Activated CD4-positive, CD25-positive, alpha-beta regulatory T cell treated with anti-CD3 and anti-CD28 coated beads, Interleukin-2, amount 50 U/mL, for 24 hours (primary cell): Measurements from ENCODE around the gene PLAC8.

Source experiments
- ATAC-seq, 2 donors: fragments of 150-1000 bp; cut with Tn5 transposase; one replicate each; pipeline ENCODE4 v1.10.0; 2021; ENCODE audit warnings: mild to moderate bottlenecking in 1 of 2, moderate library complexity in 1 of 2

Gene PLAC8, protein sequence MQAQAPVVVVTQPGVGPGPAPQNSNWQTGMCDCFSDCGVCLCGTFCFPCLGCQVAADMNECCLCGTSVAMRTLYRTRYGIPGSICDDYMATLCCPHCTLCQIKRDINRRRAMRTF

DNA sequence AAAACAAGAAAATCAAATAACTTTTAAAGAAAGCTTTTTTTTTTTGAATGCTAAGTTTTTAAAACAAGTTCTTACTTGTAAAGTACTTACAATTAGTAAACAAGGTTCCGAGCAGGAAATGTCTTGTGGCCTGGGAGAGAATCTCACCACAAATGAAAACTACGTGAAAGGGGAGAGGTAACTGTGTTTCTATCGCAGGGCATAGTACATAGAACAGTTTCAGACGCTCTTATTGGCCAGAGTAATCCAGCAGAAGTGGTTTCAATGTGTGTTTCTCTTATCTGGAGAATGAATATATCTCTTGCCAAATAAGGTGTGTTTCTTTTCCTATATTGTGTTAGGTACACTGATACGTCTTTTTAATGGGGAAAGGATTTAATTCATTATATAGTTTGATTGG lies at the start of gene PLAC8:
Gene PLAC8, minus strand, starts transcription at position 154 of the 400 bp plus-strand sequence. CDS start 6,808 bp downstream, outside the sequence.
- peak in 1 of 2 donors; percentile 16 for ATAC-seq

DNA sequence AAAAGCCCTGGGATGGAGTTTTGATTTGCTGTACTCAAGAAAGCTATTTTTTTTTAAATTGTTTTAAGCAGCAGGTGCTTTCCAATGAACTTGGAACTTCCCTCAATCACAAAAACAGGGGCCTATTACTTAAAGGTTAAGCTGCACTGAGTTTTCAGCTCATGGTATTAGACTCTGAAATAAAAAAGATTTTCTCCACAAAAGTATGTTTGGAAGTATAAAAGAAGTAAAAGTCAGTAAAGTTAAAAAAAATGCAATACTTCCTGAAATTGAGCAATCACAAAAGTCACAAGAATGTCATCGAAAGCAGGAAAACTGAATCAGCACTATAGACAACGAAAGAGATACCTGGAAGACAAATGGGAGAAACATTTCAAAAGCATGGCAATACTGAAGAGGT lies 38.9 kb upstream of the PLAC8 start:
- ATAC-seq = no peak

DNA sequence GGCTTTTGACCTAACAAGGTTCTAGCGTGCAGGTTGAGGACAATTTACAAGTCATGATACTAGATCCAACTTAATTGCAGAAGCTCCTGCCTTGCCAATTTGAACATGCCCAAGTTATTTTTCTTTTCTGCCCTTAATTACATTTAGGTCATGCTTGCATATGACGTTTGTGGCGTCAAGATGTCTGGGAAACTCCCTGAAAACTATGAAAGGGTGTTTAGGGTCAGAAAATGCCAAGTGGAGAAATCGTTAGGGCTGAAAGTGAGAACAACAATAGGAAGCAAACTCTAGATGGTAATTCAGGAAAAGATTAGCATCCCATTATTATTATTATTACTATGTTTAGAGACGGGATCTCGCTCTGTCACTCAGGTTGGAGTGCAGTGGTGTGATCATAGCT lies 38.2 kb upstream of the PLAC8 start:
- ATAC-seq = no peak

DNA sequence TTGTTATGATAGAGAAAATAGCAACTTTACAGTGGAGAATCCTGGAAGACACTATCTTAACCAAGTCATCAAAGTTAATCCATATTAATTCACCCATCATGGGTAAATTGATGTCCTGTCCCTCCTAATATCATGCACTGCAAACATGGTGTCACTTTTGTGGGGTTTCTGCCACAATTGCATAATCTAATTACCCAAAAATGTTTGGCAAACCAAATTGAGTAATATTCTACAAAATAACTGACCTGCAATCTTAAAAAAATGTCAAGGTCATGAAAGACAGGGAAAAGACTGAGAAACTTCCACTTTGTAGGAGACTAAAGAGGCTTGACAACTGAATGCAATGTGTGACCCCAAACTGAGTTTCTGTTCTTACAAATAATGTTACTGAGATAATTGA lies 37.1 kb upstream of the PLAC8 start:
- no peak for ATAC-seq

DNA sequence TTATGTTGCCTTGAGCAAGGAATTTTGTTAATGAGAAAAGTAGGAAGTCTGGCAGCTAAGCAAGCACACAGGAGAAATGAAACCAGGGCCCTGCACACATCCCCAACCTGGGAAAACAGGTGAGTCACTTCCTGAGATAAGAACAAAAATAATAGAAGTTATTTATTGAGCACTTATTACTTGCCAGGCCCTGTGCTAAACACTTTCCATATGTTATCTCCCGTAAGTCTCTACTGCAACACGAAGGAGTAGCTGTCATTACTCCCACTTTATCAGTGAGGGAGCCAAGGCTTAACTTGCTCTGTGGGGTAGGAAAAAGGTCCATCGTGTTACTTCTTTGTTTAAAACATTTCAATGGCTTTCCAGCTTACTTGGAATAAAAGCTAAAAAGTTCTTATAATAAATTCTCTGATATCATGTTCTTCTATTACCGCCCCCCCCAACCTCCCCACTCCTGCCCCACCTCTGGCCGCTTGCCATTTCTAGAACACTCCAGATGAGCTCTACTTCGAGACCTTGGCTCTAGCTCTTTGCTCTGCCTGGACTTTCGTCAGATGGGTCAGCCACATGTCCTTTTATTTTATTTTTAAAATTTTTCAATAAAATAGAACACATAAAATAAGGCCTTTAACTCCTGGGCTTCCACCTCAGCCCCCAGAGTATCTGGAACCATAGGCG lies 36.3 kb upstream of the PLAC8 start:
- no peak for ATAC-seq

DNA sequence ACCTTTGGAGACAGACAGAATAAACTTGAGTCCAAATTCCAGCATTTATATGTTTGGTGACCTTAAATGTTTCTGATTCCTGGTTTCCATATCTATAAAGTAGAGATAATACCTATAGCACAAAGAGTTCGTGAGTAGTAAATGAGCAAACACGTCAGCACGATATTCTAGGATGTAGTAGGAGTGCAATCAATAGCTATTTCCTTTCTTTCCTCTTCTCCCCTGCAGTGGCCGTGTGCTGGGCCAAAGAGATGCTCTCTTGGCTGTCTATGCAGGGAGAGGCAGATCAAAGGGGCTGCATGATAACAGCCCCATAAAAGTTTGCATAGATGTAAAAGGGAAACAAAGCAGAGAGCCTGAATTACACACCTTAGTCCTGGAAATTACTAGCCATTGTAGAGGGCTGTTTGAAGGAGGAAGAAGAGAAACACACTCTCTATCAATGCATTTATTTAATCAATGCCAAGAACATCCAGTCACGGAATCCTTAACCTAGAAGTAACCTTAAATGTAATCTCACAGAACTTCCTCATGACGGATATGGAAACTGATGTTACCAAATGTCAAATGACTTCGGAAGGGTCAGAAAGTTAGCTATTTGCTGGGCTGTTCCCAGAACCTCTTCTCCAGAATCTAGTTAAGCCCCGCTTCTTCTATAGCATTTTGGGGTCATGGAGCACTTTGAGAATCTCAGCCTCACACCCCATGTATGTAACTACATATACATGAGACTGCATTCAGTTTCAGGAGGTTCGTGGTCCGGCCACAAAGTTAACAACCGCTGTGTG lies 35.5 kb upstream of the PLAC8 start:
- no peak for ATAC-seq

DNA sequence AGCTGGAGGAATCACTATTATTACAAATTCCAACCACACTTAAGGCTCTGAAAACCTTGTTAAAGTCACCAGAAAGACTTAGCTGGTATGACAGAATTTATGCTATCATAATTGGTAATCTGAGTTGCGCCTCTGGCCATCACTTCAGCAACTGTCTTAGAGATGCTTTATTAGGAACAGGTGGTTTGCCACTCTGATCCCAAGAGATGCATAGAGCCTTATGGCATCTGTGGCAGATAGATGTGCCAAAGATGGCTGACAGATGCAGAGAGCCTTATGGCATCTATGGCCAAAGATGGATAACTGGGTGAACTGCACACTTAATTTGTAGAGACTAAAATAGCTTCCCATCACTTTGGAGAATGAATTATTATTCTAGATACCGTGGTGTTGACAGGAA lies 32.3 kb upstream of the PLAC8 start:
- no peak for ATAC-seq

DNA sequence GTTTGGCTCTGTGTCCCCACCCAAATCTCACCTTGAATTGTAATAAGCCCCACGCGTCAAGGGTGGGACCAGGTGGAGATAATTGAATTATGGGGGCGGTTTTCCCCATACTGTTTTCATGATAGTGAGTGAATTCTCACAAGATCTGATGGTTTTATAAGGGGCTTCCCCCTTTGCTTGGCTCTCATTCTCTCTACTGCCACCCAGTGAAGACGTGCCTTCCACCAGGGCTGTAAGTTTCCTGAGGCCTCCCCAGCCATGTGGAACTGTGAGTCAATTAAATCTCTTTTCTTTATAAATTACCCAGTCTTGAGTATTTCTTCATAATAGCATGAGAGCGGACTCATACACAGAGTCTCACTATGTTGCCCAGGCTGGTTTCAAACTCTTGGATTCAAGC lies 31.2 kb upstream of the PLAC8 start:
- ATAC-seq = peak; percentile 43 to 55

DNA sequence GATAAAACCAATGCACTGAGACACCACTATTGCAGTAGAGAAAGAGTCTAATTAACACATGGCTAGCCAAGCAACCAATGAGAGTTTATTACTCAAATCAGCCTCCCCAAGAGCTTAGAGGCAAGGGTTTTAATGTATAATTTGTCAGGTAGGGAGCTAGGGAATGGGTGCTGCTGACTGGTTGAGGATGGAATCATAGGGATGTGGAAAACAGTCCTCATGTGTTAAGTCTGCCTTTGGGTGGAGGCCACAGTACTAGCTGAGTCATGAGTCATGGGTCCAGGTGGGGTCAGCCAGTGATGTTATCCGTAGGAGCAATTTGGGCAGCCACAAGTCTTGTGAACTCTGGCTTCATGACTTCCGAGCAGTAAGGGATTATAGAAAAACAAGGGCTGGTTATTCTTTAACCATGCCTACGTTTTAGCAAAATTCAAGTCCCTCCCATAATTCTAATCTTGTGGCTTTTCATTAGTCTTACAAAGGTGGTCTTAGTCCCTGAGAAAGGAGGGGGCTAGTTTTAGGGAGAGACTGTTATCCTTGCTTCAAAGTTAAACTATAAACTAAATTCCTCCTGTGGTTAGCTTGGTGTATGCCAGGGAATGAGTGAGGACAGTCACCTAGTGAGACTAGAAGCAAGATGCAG lies 25.1 kb upstream of the PLAC8 start:
- ATAC-seq = no peak

DNA sequence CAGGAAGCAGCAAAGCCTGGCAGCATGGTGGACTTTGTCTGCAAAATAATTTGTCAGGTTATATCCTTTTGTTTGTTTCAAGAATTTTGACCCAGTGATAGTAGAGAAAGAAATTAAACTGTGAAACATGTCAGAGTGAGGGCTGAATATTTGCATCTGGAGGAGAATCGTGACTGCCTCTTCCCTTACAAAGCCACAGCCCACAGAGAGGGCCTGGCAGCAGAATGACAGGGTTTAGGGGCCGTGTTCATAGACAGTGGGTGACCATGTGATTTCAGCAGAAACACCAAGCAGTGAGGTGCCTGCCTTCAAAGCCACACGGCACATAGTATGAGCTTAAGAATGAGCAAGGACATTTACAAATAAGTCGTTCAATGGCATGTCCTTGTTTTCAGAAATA lies 24.4 kb upstream of the PLAC8 start:
- ATAC-seq = peak in 1 of 2 donors; percentile 77

DNA sequence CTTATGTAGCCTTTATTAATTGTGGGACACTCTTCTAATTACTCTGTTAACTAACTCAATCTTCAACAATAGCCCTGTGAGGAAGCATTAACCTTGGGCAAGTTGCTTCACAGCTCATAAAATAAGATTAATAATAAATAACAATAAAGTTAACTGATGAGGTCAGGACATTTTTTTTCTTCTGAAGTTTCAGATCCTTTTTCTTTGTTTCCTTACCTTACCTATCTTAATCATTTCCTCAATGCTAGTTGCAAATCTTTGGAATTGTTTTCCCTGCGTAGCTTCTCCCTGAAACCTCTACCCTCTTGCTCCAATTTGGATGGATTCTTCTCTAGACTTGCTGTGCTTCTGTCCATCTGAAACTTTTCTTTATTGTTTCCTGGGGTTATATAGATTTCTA lies 17.5 kb upstream of the PLAC8 start:
- no peak for ATAC-seq

DNA sequence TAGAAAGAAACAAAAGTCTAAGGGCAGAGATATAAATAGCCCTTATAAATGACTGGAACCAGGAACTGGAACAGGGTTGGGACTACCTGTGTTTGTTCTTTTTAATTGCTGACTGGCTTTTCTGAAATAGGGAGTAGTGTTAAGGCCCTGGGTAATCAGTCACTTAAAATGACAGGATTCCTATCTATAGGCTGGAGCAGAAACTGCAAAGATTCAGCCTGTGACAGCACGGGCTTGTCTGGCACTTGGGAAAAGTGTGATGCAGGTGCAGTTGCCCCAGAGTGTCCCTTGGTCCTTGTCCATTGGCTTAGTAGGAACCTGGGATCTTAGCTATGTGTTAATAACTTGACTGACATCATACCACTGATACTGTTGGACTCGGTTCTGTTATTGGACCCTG lies 14.7 kb upstream of the PLAC8 start:
- no peak for ATAC-seq

DNA sequence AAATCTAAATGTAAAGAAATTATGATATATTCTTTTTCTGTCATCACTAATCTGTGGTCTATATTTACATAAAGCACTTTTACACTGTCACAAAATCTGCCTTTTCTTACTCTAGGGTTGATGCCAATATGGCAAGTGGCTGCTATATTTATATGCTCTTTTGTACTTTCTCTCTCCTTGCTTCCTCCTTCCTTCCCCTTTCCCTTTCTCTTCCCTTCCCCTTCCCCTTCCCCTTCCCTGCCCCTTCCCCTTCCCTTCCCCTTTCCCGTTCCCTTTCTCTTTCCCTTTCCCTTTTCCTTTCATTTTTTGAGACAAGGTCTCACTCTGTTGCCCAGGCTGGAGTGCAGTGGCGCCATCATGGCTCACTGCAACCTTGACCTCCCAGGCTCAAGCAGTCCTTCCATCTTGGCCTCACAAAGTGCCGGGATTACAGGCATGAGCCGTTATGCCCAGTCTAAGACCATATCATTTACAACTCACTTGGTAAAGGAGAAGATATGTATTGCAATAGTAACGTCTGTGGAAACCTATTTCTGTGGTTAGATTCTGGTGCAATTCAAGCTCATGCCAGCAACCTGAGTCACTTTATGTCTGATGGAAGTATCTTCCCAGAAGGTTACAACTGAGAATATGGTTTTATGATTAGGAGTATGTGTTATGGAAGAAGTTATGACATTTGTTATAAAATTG lies 13.9 kb upstream of the PLAC8 start:
- ATAC-seq = no peak

DNA sequence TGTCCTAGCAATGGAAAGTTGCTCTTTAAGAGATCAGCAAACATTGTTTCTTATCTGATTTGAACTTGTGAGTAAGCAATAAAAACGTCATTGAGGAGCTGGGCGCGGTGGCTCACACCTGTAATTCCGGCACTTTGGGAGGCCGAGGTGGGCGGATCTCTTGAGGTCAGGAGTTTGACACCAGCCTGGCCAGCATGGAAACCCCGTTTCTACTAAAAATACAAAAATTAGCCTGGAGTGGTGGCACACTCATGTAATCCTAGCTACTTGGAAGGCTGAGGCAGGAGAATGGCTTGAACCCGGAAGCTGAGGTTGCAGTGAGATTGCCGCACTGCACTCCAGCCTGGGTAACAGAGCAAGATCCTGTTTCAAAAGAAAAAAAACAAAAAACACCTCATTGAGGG lies 11.2 kb upstream of the PLAC8 start:
- peak in 1 of 2 donors; percentile 13 for ATAC-seq

DNA sequence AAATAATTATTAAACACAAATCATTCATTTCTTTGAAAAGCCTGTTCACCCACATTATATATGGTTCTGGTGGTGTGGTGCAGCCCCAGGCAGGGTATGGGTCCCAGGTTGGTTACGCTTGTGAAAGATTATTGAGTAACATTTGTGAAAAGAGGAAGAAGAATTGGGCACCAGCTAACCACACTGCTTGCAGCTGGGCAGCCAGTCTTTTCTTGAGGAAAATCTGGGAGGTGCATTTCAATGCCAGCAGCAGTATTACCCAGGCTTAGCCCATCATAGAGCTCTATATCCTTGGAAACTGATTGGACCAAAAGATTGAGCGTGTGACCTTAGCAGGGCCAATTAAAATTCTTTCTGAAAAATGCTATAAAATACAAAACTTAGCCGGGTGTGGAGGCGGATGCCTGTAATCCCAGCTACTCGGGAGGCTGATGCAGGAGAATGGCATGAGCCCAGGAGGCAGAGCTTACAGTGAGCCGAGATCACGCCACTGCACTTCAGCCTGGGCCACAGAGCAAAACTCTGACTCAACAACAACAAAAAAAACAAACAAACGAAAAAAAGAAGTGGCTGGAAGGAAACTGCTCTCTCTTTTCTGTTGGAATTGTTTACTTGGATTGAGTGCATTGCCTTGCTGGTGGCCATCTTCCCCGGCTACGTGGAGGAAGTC lies 9.7 kb upstream of the PLAC8 start:
- ATAC-seq = no peak

DNA sequence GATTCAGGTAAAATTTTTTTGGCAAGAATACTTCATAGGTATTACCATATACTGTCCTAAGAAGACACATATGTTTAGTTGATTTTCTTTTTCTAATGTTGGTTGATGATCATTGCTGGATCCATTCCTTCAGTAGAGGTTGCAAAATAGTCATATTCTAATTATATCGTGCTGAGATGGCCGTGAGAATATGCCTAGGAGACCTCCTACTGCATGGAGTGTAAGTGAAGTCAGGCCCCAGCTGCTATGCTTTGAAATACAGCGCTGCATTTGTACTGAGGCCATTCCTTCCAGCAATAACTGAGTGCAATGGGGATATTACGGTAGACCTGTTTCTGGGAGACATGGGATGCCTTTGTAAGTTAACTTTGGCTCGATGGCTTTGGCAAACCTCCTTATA lies 6.7 kb upstream of the PLAC8 start:
- ATAC-seq = no peak

DNA sequence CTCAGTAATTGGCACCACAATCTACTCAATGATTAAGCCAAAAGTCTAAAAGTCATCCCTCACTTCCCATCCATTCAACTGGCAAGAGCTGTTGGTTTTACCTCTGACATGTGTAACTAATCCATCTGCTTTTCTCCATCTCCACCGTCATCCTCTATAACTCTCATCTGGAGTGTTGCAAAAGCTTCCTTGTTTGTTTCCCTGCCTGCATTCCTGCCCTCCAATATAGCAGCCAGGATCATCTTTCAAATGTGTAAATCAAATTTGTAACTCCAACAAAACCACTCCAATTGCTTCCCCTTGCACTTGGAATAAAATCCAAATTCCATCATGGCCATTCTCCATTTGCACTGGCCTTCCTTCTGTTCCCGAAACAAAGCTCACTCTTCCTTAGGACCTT lies 4.3 kb upstream of the PLAC8 start:
- ATAC-seq = no peak

DNA sequence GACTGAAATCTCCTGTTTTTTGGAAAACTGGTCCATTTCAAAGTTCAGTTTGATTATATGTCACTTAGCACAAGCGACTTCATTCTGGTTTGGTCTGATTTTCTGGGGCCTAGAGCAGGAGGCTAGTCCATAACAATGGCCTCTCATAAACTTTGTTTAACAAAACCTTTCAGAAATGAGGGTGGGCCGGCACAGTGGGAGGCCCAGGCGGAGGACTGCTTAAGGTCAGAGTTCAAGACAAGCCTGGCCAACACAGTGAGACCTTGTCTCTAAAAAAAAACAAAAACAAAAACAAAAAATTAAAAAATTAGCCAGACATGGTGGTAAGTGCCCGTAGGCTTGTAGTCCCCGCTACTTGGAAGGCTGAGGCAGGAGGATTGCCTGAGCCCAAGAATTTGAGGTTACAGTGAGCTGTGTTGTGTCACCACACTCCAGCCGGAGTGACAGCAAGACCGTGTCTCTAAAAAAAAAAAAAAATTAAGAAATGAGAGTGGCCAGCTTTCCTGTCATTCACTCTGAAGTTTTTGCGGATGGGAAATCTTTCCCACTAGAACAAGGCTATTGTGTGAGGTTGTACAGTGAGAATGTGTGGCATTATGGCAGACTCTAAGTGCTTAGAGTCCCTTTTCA lies 1.2 kb upstream of the PLAC8 start:
- no peak for ATAC-seq

DNA sequence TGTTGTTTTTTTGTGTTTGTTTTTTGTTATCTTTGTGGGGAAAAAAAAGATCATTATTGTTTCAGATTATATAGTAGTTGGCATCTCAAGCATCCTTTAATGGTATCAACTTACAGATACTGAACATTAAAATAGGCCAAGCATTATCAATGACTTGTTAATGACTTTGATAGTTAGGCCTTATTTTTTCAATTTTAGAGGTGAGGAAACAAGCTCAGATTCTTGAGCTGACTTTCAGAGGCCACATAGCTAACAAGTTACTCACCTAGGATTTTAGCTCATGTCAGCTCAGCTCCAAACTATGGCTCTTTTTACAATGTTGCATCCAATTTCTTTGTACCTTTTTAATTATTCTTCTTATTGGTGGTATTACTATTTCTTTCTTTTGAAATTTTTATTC lies 471 bp upstream of the PLAC8 start:
- ATAC-seq = no peak

DNA sequence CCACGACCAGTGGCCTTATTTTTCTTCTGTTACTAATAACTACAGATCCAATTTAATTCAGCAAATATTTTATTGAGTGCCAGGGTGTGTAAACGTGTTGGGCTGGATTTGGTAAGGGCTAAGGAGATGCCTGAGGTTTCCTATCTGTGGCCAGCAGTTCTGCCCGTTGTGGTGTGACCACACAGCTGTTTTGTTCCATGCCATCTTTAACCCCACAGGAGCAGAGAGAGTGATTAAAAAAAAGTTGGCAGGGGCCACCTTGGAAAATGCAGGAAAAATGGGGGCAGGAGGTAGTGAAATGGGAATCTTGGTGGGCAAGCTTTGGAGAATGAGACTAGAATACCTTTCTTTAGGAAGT lies 1.1 kb downstream of the PLAC8 start:
- ATAC-seq = no peak

DNA sequence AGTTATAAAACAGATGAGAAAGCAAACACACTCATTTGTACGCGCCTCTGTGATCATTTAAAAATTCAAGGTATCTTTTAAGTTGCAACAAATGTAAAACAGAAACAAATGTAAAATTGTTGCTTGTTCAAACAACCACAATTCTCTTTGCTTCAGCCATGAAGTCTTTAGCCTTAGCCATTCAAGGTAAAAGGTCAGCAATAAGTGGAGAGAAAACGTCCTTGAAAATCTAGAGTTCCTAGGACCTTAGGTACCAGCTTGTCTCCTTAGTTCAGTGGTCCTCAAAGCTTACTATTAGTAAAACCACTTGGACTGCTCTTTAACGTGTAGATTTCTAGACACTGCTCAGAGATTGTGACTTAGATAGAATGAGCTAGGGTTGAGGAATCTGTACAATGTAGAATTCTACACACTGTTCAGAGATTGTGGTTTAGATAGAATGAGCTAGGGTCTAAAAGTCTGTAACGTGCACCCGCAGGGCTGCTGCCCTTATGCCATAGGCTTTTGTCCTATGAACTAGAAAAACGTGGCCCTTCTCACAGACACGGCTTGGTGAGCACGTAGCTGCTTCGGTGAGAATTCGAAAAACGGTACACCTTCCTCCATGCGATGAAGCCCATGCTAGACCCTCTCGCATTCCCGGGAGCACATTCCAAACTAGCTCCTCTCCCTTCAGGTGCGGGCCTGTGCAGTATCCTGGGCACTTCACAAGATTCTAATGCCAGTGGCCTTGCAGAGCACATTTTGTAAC lies 1.7 kb downstream of the PLAC8 start:
- no peak for ATAC-seq
